GM18508 (cell line): ENCODE measurements around the gene FBXO31.

Source experiments
- ATAC-seq: cut with Tn5 transposase; IDR thresholded peaks from one replicate; pipeline ENCODE4 v1.9.1; 2021; ENCODE audit warnings: moderate number of reproducible peaks; ENCODE audit not compliant: insufficient read depth, unreplicated experiment

FBXO31 gene

DNA sequence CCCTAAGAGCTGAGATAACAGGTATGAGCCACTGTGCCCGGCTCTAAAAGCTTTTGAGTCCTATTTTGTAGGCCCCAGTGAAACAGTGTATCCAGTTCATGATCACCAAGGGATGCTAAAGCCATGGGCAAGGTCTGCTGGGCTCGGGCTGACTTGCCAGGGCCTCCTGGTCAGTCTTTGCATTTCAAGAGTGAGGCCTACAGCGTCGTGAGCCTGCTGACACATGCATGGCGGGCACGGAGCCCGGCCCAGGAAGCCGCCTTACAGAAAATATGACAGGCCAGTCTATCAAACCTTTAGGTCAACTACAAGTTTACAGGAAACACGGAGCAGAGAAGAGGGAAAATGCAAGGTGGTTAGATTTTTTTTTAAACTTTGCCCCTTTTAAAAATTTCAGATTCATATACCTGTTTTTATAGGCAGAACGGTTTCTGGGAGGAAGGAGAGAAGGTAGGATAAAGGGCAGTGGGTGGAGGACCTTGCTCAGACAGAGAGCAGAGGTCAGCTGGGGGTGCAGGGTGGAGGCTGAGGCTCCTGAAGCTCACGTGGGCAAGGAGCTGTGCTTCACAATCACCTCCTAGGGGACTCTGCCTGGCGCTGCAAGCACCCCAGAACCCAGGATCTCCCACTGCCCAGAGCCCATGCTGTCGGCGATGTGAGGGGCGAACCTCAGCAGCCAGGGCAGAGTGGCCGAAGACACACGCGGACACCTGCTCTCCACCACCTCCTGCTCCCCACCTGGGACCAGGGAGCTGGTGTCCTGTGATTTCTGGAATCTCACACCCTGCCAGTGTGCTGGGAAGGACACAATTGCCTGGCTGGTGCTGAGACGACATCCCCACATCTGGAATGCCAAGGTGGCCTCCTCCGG lies 87.7 kb downstream of the FBXO31 start:
- no peak for ATAC-seq

DNA sequence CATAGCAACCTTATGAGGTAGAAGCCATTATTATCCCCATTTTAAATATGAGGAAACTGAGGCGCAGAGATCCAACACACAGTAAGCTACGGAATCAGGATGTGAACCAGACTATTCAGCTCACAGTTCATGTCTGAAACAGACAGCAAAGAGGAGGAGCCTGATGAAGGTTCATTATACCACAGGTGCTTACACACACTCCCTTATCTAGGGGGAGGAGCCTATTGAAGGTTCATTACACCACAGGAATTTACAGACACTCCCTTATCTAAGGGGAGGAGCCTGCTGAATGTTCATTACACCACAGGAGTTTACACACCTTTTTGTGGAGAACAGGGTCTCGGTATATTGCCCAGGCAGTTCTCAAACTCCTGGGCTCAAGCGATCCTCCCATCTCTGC lies 88.3 kb downstream of the FBXO31 start:
- no peak for ATAC-seq

DNA sequence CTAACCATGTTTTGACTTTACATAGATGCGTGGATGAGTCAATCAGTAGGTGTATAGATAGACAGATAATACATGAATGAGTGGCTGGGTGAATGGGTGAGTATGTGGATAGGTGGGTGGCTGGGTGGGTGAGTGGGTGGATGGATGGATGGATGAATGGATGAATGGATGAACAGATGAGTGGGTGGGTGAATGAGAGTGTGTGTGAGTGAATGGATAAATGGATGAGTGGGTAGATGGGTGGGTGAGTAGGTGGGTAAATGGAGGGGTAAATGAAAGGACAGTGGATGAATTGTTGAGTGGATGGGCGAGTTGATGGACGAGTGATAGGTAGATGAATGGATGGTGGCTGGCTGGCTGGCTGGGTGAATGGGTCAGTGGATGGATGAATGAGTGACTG lies 89.6 kb downstream of the FBXO31 start:
- ATAC-seq = no peak

DNA sequence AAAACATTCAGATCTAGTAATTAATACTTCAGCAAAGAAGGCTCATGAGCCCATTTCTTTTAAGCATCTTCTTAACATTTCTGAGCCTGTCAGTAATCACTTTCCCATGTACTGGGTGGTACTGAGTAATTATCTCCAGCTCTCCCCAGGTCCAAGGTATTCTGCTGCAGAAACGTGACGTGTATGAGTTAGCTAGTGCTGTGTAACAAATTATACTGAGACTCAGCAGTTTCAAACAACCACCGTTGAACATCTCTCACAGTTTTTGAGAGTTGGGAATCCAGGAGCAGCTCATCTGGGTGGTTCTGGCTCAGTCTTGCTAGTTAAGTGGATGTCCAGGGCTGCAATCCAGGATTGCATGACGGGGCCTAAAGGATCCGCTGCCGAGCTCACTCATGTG lies 91.6 kb downstream of the FBXO31 start:
- ATAC-seq = no peak

DNA sequence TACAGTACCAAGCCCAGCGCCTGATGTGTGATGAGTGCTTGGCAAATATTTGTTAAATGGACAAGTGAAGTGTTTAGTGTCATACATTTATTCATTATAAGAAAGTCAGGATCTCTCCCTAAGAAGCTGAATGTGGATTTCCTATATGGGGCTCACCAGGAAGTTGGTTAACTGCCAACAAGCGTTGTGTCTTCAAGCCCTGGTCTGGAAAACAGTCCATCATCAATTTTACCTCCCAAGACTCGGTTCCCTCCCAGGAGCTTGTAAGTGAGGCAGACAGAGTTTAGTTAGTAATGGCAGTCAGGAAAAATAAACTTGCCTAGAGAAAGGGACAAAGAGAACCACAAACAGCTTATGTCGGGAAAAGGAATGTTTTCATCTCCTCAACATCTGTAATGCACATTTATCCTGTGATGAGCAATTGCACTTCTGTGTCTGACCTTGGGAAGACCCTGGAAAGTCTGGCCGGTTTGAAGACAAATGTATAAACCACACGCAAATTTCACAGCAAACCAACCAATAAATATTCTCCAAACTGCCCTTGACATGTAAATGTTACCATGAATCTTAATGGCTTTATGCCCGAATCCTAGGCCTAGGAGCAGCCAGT lies 94.7 kb downstream of the FBXO31 start:
- no peak for ATAC-seq

DNA sequence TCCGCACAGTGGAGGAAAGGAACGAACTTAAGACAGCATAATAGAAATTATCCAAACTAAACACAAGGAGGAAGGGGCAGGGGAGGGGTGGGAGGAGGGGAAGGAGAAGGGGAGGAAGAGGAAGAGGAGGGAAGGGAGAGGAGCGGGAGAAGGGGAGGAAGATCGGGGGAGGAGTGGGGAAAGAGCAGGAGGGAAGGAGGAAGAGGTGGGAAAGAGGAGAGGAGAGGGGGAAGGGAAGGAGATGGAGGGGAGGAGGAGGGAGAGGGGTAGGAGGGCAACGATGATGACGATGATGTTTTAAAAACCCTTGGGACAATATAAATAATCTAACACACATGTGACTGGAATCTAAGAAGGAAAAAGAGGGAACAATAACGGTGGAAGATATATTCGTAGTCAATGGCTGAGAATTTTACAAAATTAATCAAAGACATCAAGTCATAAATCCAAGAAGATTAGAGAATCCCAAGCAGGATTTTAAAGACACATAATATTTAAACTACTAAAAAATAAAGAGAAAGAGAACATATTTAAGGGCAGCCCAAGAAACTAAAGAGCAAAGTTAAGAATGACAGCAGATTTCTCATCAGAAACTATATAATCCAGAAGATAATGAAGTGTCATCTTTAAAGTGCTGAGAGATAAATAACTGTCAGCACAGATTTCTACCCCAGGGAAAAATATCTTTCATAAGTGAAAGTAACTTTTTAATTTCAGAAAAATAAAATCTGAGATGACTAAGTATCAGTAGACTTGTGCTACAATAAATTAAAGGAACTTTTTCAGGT lies 96.5 kb downstream of the FBXO31 start:
- ATAC-seq = no peak

DNA sequence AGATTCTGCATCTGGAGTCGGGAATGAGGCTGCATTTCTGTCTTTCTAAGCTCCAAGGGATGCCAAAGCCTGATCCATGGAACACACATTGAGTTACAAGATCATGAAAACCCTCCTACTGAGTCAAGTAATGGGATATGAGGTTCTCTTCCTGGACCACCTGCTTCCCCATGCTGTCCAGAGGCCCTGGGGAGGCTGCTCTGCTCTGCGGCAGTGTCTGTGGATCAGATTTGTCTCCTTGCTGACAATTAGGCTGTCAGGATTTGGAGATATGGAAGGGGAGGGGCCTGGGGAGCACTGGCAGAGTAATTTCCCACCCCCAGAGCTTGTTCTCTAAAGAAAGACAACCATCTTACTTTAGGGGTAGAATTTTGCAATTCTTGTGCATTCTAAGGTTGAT lies 99.4 kb downstream of the FBXO31 start:
- ATAC-seq = no peak

DNA sequence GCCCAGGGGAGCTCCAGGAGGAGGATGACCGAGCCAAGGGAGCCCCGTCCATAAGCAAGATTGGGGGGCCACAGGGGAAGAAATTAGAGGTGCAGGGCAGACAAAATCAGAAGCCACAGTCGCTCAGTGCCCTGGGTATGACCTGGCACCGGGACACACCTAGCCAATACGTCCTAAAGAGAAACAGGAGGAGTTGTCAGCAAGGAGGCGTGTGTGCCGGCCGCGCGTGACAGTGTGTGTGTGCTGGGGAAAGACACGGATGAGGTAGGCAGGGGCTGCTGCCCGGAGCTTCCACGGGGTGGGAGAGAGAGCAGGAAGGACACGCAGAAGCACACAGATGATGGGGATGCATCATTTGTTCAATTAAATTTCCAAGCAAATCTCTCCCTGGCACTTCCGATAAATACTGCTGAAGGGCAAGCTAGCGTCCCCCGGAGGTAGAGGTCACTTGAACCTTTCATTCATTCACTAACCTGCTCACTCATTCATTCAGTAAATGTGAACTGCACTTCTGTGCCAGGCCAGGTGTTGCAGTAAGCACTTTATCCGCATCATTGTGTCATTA lies 104.4 kb downstream of the FBXO31 start:
- no peak for ATAC-seq

DNA sequence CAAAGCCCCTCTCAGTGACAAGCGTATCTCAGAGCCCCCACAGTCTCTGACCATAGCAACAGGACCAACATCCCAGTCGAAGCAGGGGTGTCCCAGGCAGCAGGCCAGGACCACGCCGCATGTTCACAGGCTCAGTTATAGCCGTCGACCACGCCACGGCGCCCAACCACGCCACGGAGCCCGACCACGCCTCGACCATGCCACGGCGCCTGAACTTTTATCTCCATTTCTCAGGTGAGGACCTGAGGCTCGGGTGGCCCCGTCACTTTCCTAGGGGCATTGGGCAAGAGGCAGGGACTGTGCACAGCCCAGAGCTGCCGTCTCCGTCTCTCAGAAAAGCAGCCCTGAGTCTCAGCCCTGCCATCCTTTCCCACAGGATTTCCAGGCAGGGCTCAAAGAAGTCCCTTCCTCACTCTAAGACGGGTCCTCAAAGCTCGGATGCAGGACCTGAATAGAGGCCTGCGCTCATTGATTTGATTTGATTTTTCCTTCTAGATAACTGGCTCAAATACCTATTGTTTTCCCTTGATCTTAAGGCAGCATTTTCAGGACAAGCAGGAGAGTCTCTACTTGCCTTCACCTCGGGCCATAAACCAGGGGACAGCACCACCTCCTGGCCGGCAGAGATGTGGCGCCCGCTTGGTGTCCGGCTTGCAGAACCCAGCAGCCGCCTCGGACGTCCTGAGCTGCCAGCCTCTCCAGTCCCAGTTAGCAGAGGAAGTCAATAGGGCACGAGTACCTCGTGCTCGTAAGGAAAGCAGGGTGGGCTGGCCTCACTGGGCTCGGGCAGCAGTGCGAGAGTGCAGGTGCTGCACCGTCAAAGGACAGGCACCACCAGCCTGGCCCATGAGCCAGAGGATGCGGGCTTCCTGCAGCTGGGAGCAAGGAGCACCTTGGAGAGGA lies 105.1 kb downstream of the FBXO31 start:
- ATAC-seq = no peak
